Hindlimb muscle (tissue), 1 donor: Measurements from ENCODE around the gene KRT75. TPM values are rescaled to one million over a fixed set of nuclear protein-coding genes. Genes with fewer than 3 reads are reported as not detected.

Experiments used
- DNase-seq: peaks from one replicate; pipeline ENCODE4 v3.0.0-alpha.2; 2013
- polyA plus RNA-seq: library from polyadenylated mRNA; unstranded; fragments of 120-200 nt; gene quantifications from one replicate; pipeline ENCODE4 v1.2.1, GENCODE V29; 2013; ENCODE audit not compliant: insufficient read length

The KRT75 gene
- polyA plus RNA-seq, 1 donor: not detected

DNA sequence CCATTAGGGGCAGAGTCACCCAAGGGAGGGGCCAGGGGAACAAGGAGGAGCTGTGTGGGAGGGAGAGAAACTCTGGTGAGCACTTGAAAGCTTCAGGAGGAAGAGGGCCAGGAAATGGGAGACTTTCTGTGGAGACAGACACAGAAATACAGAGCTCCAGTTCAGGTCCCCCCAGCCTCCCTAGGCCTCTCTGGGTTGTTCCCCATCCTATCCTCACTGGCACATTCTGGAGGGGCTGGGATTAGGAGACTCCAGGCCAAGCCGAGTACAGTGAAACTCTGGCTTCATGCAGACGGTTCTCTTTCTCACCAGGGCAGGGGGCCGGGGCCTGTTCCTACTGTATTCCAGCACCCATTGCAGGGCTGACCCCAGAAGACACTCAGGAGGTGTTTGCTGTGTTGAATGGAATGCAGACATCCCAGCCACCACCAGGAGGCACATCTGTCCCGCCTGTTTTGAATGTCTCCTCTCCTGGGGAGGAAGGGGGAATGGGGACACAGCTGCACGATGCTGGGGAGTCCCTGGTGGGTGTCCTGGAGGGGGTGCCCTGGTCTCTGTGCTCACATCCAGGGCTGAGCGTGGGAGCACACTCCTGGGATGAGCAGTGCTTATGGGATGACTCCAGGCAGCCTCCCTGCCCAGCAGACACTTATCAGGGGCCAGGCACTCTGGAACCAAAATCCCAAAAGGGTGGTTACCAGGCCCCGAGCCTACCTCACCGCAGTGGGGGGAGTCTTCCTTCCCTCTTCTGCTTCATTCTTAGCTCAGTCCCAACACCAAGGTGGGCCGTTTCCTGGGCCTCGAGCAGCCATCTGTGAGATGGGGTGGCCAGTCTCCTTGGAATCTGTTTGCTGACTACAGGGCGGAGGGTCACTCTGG is 43.2 kb downstream of the KRT75 start:
- no peak for DNase-seq

DNA sequence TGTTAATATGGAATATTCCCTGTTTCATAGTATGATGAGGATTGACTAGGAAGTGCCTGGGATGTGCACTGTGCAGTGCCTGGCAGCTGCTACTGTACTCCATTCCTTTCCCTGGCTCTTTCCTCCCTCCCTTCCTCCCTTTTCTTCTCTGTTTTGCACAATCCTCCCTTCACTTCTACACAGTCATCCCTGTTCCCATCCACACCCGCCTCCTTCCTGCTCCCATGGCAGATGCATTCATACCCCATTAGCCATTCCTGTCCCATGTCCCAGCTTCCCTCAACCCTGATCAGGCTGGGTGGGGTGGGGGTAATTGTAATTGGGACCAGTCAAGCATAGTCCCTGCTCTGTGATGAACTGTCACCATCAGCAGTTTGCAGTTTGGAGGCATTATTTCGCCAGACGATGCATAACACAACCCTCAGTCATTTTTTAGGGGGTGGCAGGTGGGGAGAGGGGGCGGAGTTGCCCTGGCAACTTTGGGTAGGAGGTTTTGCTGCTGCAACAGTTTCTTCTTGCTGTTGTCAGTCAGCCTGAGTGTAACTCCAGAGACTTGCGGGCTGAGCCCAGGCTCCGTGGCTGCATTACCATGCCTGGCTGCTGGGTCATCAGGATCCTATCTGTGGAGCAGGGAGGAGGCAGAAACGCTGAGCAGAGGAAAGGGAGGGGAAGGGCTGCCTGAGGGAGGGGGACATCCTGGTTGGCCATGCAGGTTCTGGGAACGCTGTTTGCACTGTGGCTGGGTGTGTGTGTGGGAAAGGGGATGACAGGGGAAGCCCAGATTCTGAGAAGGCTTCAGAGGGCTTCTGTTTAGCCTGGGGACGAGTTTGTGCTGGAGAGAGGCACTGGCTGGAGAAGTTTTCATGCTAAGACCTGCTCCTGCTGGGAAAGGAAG is 44.6 kb downstream of the KRT75 start:
- DNase-seq: no peak

DNA sequence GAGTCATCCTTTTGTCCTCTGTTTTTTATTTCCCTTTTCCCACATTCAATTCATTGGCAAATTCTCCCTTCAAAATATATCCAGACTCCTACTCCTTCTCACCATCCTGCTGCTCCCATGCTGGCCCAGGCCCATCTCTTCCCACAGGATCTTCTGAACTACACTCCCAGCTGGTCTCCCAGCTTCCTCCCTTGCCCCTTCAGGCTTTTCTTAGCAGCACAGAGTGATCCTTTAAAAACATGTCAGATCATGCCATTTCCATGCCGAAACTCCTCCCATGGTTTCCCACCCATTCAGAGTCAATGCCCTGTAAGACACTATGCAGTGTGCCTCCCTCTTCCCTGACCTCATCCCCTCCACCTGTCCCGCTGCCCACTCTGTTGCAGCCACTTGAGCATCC is 46.3 kb downstream of the KRT75 start:
- no peak for DNase-seq

DNA sequence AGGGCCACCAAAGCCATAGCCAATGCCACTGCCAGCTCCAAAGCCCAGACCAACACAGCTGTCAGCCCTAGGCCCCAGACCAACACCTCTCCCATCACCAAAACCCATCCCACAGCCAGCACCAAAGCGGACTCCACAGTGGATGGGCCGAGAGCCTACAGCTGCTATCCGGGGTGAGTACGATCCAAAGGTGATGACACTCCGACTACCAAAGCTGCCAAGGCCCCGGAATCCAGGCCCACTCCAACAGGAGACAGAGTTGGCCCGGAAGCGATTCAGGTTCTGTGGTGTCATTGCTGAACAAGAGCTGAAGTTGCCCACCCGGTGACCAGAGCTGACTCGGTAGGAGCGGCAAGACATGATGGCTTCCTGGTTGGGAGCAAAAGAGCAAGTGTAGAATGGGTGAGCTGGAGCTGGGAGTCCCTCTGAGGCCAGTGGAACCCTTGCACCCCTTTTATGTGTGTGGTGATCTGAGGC is 48.9 kb downstream of the KRT75 start, which contains the start of gene KRT84:
TSS of gene KRT84 (minus strand) at position 427 of the 477 bp plus-strand sequence. CDS start at position 360, 67 bp downstream.
- no peak for DNase-seq

DNA sequence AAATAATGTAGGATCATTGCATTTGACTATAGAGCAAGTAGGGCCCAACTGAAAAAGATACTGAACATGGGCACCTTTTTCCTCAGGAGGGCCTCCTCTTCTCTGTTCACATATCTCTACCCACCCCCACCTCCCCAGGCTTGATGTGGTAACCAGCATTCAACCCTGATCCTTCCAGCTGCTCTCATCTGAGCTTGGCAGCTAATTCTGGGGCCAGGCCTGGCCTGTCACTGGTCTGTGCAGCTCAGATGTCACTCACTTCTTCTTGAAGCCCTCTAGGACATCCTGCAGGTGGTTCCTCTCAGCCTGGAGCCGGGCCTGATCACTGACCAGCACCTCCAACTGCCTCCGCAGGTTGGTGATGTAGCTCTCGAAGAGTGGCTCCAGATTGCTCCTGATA is 50.8 kb downstream of the KRT75 start:
- DNase-seq: no peak

DNA sequence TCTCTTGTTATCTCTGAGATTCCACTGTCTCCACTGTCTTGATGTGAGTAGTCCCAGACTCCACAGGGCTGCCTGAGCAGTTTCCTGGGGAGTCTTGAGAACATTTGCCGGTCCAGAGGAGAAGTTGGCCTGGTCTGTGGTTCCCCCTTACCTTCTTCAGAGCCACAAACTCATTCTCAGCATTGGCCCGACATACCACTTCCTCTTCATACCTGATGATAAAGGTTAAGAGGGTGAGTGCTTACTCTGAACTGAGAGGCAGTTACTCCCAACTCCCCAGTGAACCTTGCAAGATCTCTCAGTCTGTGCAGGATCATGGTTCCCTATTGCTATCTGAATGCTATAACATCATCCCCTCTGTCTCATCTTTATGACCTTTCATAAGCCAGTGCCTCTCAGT is 51.3 kb downstream of the KRT75 start:
- DNase-seq: no peak

DNA sequence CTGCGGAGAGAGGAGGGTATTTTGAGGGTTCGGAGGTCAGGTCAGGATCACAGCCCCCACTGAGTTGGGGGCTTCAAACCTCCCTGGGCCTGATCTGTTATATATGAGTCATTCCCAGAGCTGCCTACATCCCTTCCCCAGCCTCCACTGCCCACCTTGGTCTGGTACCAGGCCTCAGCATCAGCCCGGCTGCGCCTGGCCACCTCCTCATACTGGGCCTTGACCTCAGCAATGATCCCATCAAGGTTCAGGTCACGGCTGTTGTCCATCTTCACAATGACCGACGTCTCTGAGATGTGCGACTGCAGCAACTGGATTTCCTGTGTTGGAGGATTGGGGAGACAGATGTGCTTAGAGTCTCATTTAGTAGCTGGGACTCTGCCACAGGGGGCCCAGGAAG is 53.0 kb downstream of the KRT75 start:
- no peak for DNase-seq

DNA sequence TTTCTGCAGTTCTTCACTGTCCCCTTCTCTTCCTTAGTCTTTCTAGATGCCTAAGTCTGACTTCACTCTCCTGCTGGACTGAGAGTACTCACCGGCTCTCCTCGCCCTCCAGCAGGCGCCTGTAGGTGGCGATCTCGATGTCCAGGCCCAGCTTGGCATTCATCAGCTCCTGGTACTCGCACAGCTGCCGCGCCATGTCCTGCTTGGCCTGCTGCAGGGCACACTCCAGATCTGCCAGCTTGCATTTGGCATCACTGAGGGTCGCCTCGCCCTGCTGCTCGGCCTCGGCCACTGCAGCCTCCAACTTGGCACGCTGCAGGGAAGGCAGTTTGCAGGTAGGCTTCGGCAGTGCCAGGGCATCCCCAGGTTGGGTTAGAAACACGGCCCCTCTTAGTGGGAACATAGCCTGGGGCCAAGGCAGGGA is 53.9 kb downstream of the KRT75 start:
- DNase-seq: no peak

DNA sequence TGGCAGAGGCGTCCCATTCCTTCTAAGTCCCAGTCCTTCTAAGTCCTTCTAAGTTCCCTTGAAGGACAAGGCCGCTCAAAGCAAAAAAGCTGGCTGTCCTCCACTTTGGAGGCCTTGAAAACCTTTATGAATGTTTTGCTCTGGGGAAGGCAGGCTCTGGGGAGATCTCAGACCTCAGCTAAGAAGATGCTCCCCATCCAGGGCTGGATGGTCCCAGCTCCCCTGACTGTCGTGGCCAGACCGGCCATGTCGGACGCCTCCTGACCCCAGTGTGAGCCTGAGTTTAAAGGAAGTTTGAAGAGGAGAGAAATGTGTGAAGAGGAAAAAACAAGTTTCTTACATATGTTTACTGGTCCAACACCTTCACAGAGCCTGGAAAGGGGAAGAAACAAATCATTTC is 54.6 kb downstream of the KRT75 start:
- DNase-seq: no peak

DNA sequence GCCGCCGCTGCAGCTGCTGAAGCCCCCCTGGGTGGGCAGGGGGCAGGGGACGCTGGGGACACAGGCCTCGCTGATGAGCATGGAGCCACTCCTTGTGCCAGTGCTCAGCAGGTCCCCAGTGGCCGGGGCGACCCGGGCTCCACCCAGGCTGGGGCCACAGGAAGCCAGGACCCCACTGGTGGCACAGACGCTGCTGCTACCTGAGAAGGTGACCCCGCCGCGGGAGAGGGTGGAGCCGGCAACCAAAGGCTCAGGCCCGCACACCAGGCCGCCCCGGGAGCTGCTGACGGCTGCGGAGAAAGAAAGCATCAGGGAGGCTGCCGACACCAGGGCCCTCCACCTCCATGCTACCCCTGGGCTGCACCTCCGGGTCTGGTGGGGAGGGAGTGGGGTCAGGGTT is 56.1 kb downstream of the KRT75 start:
- no peak for DNase-seq

DNA sequence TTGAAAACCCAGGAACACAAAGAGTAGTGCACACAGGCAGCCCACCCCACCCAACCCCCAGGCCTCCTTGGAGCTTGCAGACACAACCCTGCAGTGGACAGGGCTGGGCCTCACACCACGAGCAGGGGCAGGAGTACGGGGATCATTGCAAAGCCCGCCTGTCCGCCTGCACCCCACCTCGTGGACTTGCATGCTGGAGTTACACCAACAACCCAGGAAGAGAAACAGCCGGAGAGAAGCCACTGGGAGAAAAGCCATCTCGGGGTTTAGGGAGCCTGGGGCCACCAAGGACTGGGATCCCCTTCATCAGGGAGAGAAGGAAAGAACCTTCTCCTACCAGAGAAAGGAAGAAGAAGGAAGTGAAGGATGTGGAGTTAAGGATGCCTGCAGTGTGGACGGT is 56.9 kb downstream of the KRT75 start:
- DNase-seq: no peak

Other genes starting within 250 kb of the KRT75 start
- 5.6 TPM for gene KRT80, start 242.4 kb downstream of the KRT75 start, polyA plus RNA-seq
- 1.9 TPM for gene KRT7, start 201.1 kb downstream of the KRT75 start, polyA plus RNA-seq
- 0.19 TPM for gene KRT86, start 159.7 kb downstream of the KRT75 start, polyA plus RNA-seq
- 0.14 TPM for gene KRT81, start 142.8 kb downstream of the KRT75 start, polyA plus RNA-seq
- not detected for gene KRT83, start 113.0 kb downstream of the KRT75 start, polyA plus RNA-seq
- not detected for gene KRT85, start 66.9 kb downstream of the KRT75 start, polyA plus RNA-seq
- gene KRT84, start 48.7 kb downstream of the KRT75 start, polyA plus RNA-seq: not detected
- not detected for gene KRT82, start 28.0 kb downstream of the KRT75 start, polyA plus RNA-seq
- gene KRT6B, start 17.8 kb upstream of the KRT75 start, polyA plus RNA-seq: 0.25 TPM
- gene KRT6C, start 39.4 kb upstream of the KRT75 start, polyA plus RNA-seq: not detected
- 1.3 TPM for gene KRT6A, start 58.9 kb upstream of the KRT75 start, polyA plus RNA-seq
- gene KRT5, start 86.0 kb upstream of the KRT75 start, polyA plus RNA-seq: 12.2 TPM
- gene KRT71, start 118.8 kb upstream of the KRT75 start, polyA plus RNA-seq: not detected
- gene KRT74, start 139.5 kb upstream of the KRT75 start, polyA plus RNA-seq: not detected
- not detected for gene KRT72, start 167.1 kb upstream of the KRT75 start, polyA plus RNA-seq
- not detected for gene KRT73, start 184.2 kb upstream of the KRT75 start, polyA plus RNA-seq
- gene KRT2, start 217.8 kb upstream of the KRT75 start, polyA plus RNA-seq: 0.08 TPM
- gene KRT1, start 246.0 kb upstream of the KRT75 start, polyA plus RNA-seq: 20.8 TPM